ENCODE data around the gene ODF2. TPM values are rescaled to one million over a fixed set of nuclear protein-coding genes. Genes with fewer than 3 reads are reported as not detected.
"Not testable (repeated sequence)": the region's sequence is repeated elsewhere in the genome, so short reads cannot be mapped to it uniquely, and the experiment has no call there.

ODF2 gene
- total and polyA plus RNA-seq, 10 of the 15 experiments (the other 5 are each of a cell fraction or from before 2014, with no cell fraction given), result 8.7 to 65.1 (median 38.5) TPM

GRCh38 chr9:128413728-128414127 lies 42.1 kb upstream of the ODF2 start:
- in situ Hi-C loops (cut with MboI); H3K9ac ChIP-seq (ENCODE audit: control insufficient read depth, insufficient read depth, low read length); POLR2A ChIA-PET; FAIRE-seq; H3K4me2 ChIP-seq (ENCODE audit: control insufficient read depth, insufficient read depth); H3K79me2 ChIP-seq (ENCODE audit: control insufficient read depth, insufficient read depth, low read length); DNase-seq (ENCODE audit: low read depth, low spot score); BruUV-seq (replicated peaks); H3K27ac ChIP-seq (ENCODE audit: control insufficient read depth, insufficient read depth); H4K20me1 ChIP-seq (ENCODE audit: control insufficient read depth, insufficient read depth); H3K4me1 ChIP-seq (ENCODE audit: control insufficient read depth, insufficient read depth, low read length); SMC1A ChIA-PET (ENCODE audit: uncharacterized antibody, unreplicated experiment); H2AFZ ChIP-seq (ENCODE audit: control insufficient read depth, low read depth, low read length); H3K9me3 ChIP-seq (replicated peaks; ENCODE audit: control insufficient read depth, insufficient read depth, low read length); H3K4me3 ChIP-seq; ATAC-seq; H3K27me3 ChIP-seq (replicated peaks in 1 of 2; ENCODE audit: control insufficient read depth in 2 of 2, insufficient read depth in 2 of 2, low read length in 1 of 2); RAD21 ChIA-PET (ENCODE audit: unreplicated experiment); H3K36me3 ChIP-seq (ENCODE audit: control insufficient read depth in 2 of 2, insufficient read depth in 2 of 2, low read length in 1 of 2): not testable (repeated sequence)
- intact Hi-C loops (cut with micrococcal nuclease; ENCODE audit: unreplicated experiment), result loop anchor here (5.0 kb wide), 1 partner anchor 51 kb away; no protein-coding TSS in a partner anchor
- WGBS (ENCODE audit: insufficient coverage, insufficient replicate concordance, low lambda C conversion rate, missing lambda C conversion rate), result 69% methylated on average over 13 of the region's 13 CpGs
- CTCF ChIA-PET, result interaction anchor here (1.9 kb wide), 1 partner anchor 50 kb away, joined by 7 read pairs; no protein-coding TSS in a partner anchor

DNA sequence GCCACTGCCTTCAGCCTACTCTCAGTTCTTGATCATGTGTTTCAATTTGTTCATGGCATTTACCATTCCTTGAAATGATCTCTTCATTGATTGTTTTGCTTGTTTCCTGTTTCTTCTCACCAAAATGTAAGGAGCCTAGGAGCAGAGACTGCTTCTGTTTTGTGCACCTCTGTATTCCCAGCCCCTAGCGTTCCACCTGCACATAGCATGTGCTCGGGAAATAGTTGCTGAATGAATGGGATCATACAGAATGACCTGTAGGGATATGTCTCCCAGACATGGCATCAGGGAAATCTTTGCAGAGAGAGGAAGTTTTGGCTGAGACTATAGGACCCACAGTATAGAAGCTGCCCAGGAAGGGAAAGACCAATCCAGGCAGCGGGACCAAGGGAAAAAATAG lies 41.3 kb upstream of the ODF2 start:
- ChIA-PET SMC1A (ENCODE audit: uncharacterized antibody, unreplicated experiment) (no interaction called here), CTCF (interaction anchor here (1.9 kb wide), 1 partner anchor 51 kb away, joined by 7 read pairs; no protein-coding TSS in a partner anchor), POLR2A (interaction anchor here (0.5 to 0.6 kb wide), 2 partner anchors 127 to 403 kb away, joined by 4 to 8 read pairs; no protein-coding TSS in a partner anchor), RAD21 (ENCODE audit: unreplicated experiment) (interaction anchor here (1.1 kb wide), 1 partner anchor 27 kb away, joined by 3 read pairs; no protein-coding TSS in a partner anchor)
- Histone ChIP-seq H3K9ac (ENCODE audit: control insufficient read depth, insufficient read depth, low read length) (no peak overlapping the region), H3K4me3 (no peak overlapping the region), H3K79me2 (ENCODE audit: control insufficient read depth, insufficient read depth, low read length) (no peaks in the 10 kb centered on the region), H3K27me3 (replicated peaks in 1 of 2; ENCODE audit: control insufficient read depth in 2 of 2, insufficient read depth in 2 of 2, low read length in 1 of 2) (peaks cover 5 to 6% of the 10 kb centered on the region in 2 experiments), H3K27ac (ENCODE audit: control insufficient read depth, insufficient read depth) (no peak overlapping the region), H3K4me1 (ENCODE audit: control insufficient read depth, insufficient read depth, low read length) (no peaks in the 10 kb centered on the region; the same call in 1 of the 2 replicates), H3K36me3 (ENCODE audit: control insufficient read depth in 2 of 2, insufficient read depth in 2 of 2, low read length in 1 of 2) (no peaks in the 10 kb centered on the region), H3K9me3 (replicated peaks; ENCODE audit: control insufficient read depth, insufficient read depth, low read length) (no peaks in the 10 kb centered on the region), H2AFZ (ENCODE audit: control insufficient read depth, low read depth, low read length) (no peak overlapping the region), H3K4me2 (ENCODE audit: control insufficient read depth, insufficient read depth) (no peak overlapping the region), H4K20me1 (ENCODE audit: control insufficient read depth, insufficient read depth) (no peaks in the 10 kb centered on the region; the same call in 1 of the 2 replicates)
- DNase-seq (ENCODE audit: low read depth, low spot score), result no peak
- WGBS (ENCODE audit: insufficient coverage, insufficient replicate concordance, low lambda C conversion rate, missing lambda C conversion rate), result 44% methylated on average over 3 of the region's 3 CpGs
- ATAC-seq, result no peak
- BruUV-seq (replicated peaks), result no TSS peak
- in situ Hi-C loops (cut with MboI) (no loop called here), intact Hi-C loops (cut with micrococcal nuclease; ENCODE audit: unreplicated experiment) (loop anchor here (5.0 kb wide), 1 partner anchor 52 kb away; no protein-coding TSS in a partner anchor)
- TF ChIP-seq YBX1 (IDR thresholded peaks at IDR 0.05), result no peak
- TF ChIP-seq, protein P1, sequence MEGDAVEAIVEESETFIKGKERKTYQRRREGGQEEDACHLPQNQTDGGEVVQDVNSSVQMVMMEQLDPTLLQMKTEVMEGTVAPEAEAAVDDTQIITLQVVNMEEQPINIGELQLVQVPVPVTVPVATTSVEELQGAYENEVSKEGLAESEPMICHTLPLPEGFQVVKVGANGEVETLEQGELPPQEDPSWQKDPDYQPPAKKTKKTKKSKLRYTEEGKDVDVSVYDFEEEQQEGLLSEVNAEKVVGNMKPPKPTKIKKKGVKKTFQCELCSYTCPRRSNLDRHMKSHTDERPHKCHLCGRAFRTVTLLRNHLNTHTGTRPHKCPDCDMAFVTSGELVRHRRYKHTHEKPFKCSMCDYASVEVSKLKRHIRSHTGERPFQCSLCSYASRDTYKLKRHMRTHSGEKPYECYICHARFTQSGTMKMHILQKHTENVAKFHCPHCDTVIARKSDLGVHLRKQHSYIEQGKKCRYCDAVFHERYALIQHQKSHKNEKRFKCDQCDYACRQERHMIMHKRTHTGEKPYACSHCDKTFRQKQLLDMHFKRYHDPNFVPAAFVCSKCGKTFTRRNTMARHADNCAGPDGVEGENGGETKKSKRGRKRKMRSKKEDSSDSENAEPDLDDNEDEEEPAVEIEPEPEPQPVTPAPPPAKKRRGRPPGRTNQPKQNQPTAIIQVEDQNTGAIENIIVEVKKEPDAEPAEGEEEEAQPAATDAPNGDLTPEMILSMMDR (IDR thresholded peaks at IDR 0.05 in 2 of 3, conservative IDR thresholded peaks at IDR 0.05 in 1 of 3; ENCODE audit: control insufficient read depth in 2 of 3, extremely low read depth in 1 of 3, insufficient read depth in 1 of 3, low read depth in 3 of 3, low read length in 3 of 3), result peak in 2 of 3 experiments; percentile 14 to 18; a peak in 1 of 6 replicates
- no peak for FAIRE-seq
